HL-60 (cell line): ENCODE measurements around the gene FRS3.

Experiments used
- DNase-seq, 2 experiments: peaks; one replicate each; pipeline ENCODE4 v3.0.0-alpha.2; 2010 to 2020; ENCODE audit warnings: low read depth in 1 of 2, low spot score in 1 of 2
- H3K27ac ChIP-seq: fragments of 250-450 bp; sonication (Bioruptor Pico); replicated peaks from 2 replicates; pipeline ENCODE4 v1.5.1; 2020; ENCODE audit warnings: mild to moderate bottlenecking, moderate library complexity
- H3K27me3 ChIP-seq: fragments of 250-450 bp; sonication (Bioruptor Pico); 2 replicates; pipeline ENCODE4 v1.5.1; 2021; ENCODE audit warnings: mild to moderate bottlenecking, moderate library complexity; ENCODE audit not compliant: insufficient read depth, poor library complexity, severe bottlenecking
- H3K4me3 ChIP-seq: replicated peaks from 2 replicates; pipeline ENCODE4 v1.5.1; 2011; ENCODE audit warnings: mild to moderate bottlenecking, control low read depth, low read length; ENCODE audit not compliant: insufficient read depth
- CTCF ChIP-seq: IDR thresholded peaks from one replicate; pipeline ENCODE4 v1.5.1; 2011; ENCODE audit warnings: low read length, control low read depth, inconsistent platforms; ENCODE audit not compliant: insufficient read depth
- GABPA ChIP-seq: IDR thresholded peaks from 2 replicates; pipeline ENCODE4 v1.6.1; 2012; ENCODE audit warnings: low read depth
- POLR2AphosphoS5 ChIP-seq: IDR thresholded peaks from 2 replicates; pipeline ENCODE4 v1.6.1; 2012; ENCODE audit warnings: low read depth
- REST ChIP-seq: IDR thresholded peaks from 2 replicates; pipeline ENCODE4 v1.6.1; 2012; ENCODE audit warnings: low read depth; ENCODE audit not compliant: insufficient replicate concordance
- SPI1 ChIP-seq: IDR thresholded peaks from 2 replicates; pipeline ENCODE4 v1.6.1; 2012; ENCODE audit warnings: low read depth, mild to moderate bottlenecking, borderline replicate concordance

The FRS3 gene

GRCh38 chr6:41744236-41744787 lies 35.4 kb downstream of the FRS3 start:
- no peak for DNase-seq
- no peak overlapping the region for H3K27ac ChIP-seq
- no peak overlapping the region for H3K4me3 ChIP-seq
- no peaks in the 10 kb centered on the region for H3K27me3 ChIP-seq
- TF ChIP-seq SPI1 (no peak), REST (no peak), CTCF (no peak), GABPA (no peak)

GRCh38 chr6:41743406-41744235 lies 36.1 kb downstream of the FRS3 start:
- no peak for DNase-seq
- Histone ChIP-seq H3K27ac (no peak overlapping the region), H3K27me3 (no peaks in the 10 kb centered on the region), H3K4me3 (no peak overlapping the region)
- TF ChIP-seq SPI1 (no peak), CTCF (no peak), REST (no peak), GABPA (no peak), POLR2AphosphoS5 (no peak)

DNA sequence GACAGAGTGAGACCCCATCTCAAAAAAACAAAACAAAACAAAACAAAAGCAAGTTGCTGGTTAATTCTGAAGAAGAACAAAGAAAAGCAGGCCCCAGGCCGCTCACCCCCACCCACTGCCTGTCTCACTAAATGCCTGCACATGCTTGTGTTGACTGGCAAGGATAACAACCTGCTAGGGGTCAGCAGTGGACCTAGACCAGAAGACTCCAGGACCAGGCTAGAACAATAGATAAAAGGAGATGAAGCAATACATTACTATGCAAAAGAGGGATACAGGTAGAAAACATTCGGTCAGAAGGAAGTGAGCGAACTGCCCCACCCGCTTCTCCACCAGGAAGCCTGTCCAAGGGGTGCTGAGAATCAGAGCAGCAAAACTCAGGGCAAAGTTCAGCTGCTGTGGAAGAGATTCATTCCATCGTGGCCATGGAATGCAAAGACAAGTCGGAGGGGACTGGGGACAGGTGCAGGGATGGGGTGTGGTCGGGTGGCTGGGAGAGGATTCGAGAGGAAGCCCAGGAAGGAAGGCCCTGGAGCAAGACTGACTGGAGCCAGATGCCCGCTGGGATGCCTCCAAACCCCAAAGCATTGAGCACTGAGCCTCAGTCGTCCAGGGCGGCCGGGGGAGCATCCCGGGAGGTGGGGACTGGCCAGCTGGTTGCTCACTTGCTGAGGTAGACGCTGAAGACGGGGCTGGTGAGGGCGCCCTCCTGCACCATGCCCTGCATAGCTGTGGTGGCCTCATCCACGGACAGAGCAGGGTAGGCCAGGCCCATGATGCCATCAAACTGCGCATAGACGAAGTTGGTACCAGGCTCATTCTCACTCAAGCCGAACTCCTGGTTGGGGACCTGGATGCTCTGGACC lies 37.8 kb downstream of the FRS3 start:
- Histone ChIP-seq H3K4me3 (no peak overlapping the region), H3K27ac (no peak overlapping the region), H3K27me3 (no peaks in the 10 kb centered on the region)
- no peak for DNase-seq
- TF ChIP-seq SPI1, result no peak
- TF ChIP-seq POLR2AphosphoS5, result no peak
- no peak for TF ChIP-seq REST
- no peak for TF ChIP-seq GABPA
- no peak for TF ChIP-seq CTCF
